Activated naive CD8-positive, alpha-beta T cell treated with anti-CD3 and anti-CD28 coated beads, Interleukin-2, amount 50 U/mL, for 24 hours (primary cell): ENCODE measurements around the gene DACT3.

Experiments used
- ATAC-seq: fragments of 150-1000 bp; cut with Tn5 transposase; one replicate; pipeline ENCODE4 v1.10.0; 2021
- DNase-seq: peaks from one replicate; pipeline ENCODE4 v3.0.0; 2021
- H3K27ac Mint-ChIP-seq: one replicate; pipeline ENCODE4 v1.8.0; 2021; ENCODE audit warnings: mild to moderate bottlenecking, mixed read lengths
- H3K27me3 Mint-ChIP-seq: one replicate; pipeline ENCODE4 v1.8.0; 2021; ENCODE audit warnings: mixed read lengths
- H3K36me3 Mint-ChIP-seq: one replicate; pipeline ENCODE4 v1.8.0; 2021; ENCODE audit warnings: low read depth, mixed read lengths
- H3K4me1 Mint-ChIP-seq: one replicate; pipeline ENCODE4 v1.8.0; 2021; ENCODE audit warnings: mixed read lengths
- H3K4me3 Mint-ChIP-seq: one replicate; pipeline ENCODE4 v1.8.0; 2021; ENCODE audit warnings: mild to moderate bottlenecking, moderate library complexity, mixed read lengths
- H3K9me3 Mint-ChIP-seq: one replicate; pipeline ENCODE4 v1.8.0; 2021; ENCODE audit warnings: mixed read lengths

DACT3 gene

GRCh38 chr19:46689358-46689757 lies 28.4 kb upstream of the DACT3 start:
- Mint-ChIP-seq H3K4me3 (no peak overlapping the region), H3K27me3 (no peaks in the 10 kb centered on the region), H3K9me3 (no peaks in the 10 kb centered on the region), H3K4me1 (no peaks in the 10 kb centered on the region), H3K36me3 (peaks cover 54% of the 10 kb centered on the region), H3K27ac (no peak overlapping the region)
- ATAC-seq (no peak), DNase-seq (no peak)

GRCh38 chr19:46687438-46688145 lies 26.6 kb upstream of the DACT3 start:
- Mint-ChIP-seq H3K9me3 (no peaks in the 10 kb centered on the region), H3K4me1 (no peaks in the 10 kb centered on the region), H3K27ac (no peak overlapping the region), H3K36me3 (peaks cover 50% of the 10 kb centered on the region), H3K27me3 (no peaks in the 10 kb centered on the region), H3K4me3 (no peak overlapping the region)
- DNase-seq = no peak
- no peak for ATAC-seq

- peak overlapping the region; percentile 29 for H3K27ac Mint-ChIP-seq
Observed at GRCh38 chr19:46685189-46685588, 24.2 kb upstream of the DACT3 start.

GRCh38 chr19:46678110-46678732 lies 17.2 kb upstream of the DACT3 start:
- DNase-seq (peak; percentile 72), ATAC-seq (peak; percentile 80)
- Mint-ChIP-seq H3K9me3 (no peaks in the 10 kb centered on the region), H3K27ac (no peak overlapping the region), H3K4me3 (no peak overlapping the region), H3K36me3 (peaks cover 50% of the 10 kb centered on the region), H3K27me3 (no peaks in the 10 kb centered on the region), H3K4me1 (peaks cover 2% of the 10 kb centered on the region)

More at GRCh38 chr19:46685189-46685588, 24.2 kb upstream of the DACT3 start:
- Mint-ChIP-seq H3K4me1 (no peaks in the 10 kb centered on the region), H3K9me3 (no peaks in the 10 kb centered on the region), H3K36me3 (peaks cover 32% of the 10 kb centered on the region), H3K27me3 (no peaks in the 10 kb centered on the region), H3K4me3 (no peak overlapping the region)
- ATAC-seq (no peak), DNase-seq (no peak)

DNA sequence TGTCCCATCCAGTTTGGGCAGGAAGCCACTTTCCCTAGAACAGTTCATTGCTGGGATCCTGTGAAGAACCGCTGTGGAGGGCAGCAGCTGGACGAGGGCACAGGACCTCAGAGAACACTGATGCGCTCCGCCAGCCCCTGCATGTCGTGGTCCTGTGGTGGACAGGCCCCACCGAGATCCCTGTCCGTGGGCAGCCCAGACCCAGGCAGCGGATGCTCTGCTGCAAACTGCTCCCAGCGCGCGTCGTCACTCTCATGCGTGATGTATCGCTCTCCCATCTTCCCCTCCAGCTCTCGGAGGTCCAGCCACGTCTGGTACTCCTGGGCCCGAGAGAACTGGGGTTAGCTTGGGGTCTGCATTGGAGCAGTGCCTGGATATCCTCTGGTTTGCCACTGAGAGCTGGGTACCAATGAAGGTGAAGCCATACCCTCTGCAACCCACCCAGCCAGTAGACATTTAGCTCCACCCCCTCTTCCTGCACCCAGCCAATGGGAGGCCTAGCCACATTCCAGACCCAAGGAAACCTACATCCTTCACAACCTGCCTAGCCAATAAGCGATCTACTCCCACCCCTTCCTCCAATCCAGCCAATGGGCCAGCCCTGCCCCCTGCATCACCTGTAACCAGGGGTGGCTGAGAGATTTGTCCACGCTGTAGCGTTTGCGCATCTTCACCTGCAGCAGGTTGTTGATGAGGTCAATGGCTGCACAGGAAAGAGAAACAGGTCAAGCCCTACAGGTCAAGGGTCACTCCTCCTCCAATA lies 13.6 kb upstream of the DACT3 start:
- peaks cover 42% of the 10 kb centered on the region for H3K36me3 Mint-ChIP-seq
- H3K4me1 Mint-ChIP-seq = peaks cover 2% of the 10 kb centered on the region
- ATAC-seq = peak; percentile 7
- H3K4me3 Mint-ChIP-seq = no peak overlapping the region
- H3K9me3 Mint-ChIP-seq = no peaks in the 10 kb centered on the region
- H3K27ac Mint-ChIP-seq = no peak overlapping the region
- DNase-seq = no peak
- no peaks in the 10 kb centered on the region for H3K27me3 Mint-ChIP-seq

- DNase-seq (no peak), ATAC-seq (no peak)
- H3K27me3 Mint-ChIP-seq = no peaks in the 10 kb centered on the region
- H3K4me3 Mint-ChIP-seq = no peak overlapping the region
- H3K36me3 Mint-ChIP-seq = peaks cover 26% of the 10 kb centered on the region
- no peaks in the 10 kb centered on the region for H3K9me3 Mint-ChIP-seq
- no peak overlapping the region for H3K27ac Mint-ChIP-seq
- no peaks in the 10 kb centered on the region for H3K4me1 Mint-ChIP-seq
Observed at GRCh38 chr19:46670813-46671212, 9.8 kb upstream of the DACT3 start.

GRCh38 chr19:46668662-46669061 lies 7.7 kb upstream of the DACT3 start:
- Mint-ChIP-seq H3K36me3 (peaks cover 9% of the 10 kb centered on the region), H3K27me3 (no peaks in the 10 kb centered on the region), H3K4me1 (no peaks in the 10 kb centered on the region), H3K9me3 (no peaks in the 10 kb centered on the region), H3K4me3 (no peak overlapping the region), H3K27ac (no peak overlapping the region)
- DNase-seq (no peak), ATAC-seq (no peak)

DNA sequence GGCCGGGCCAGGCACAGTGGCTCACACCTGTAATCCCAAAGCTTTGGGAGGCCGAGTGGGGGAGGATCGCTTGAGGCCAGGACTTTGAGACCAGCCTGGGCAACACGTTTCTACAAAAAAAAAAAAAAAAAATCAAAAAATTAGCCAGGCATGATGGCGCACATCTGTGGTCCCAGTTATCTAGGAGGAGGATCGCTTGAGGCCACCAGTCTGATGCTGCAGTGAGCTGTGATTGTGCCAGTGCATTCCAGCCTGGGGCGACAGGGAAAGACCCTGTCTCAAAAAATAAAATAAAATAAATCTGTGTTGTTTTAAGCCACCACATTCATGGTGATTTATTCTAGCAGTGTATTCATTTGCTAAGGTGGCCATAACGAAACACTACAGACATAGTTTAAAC lies 4.1 kb upstream of the DACT3 start:
- peaks cover 2% of the 10 kb centered on the region for H3K27me3 Mint-ChIP-seq
- no peak overlapping the region for H3K27ac Mint-ChIP-seq
- no peak for ATAC-seq
- H3K4me3 Mint-ChIP-seq = no peak overlapping the region
- no peaks in the 10 kb centered on the region for H3K9me3 Mint-ChIP-seq
- H3K4me1 Mint-ChIP-seq = peaks cover 21% of the 10 kb centered on the region
- no peak for DNase-seq
- H3K36me3 Mint-ChIP-seq = no peaks in the 10 kb centered on the region

DNA sequence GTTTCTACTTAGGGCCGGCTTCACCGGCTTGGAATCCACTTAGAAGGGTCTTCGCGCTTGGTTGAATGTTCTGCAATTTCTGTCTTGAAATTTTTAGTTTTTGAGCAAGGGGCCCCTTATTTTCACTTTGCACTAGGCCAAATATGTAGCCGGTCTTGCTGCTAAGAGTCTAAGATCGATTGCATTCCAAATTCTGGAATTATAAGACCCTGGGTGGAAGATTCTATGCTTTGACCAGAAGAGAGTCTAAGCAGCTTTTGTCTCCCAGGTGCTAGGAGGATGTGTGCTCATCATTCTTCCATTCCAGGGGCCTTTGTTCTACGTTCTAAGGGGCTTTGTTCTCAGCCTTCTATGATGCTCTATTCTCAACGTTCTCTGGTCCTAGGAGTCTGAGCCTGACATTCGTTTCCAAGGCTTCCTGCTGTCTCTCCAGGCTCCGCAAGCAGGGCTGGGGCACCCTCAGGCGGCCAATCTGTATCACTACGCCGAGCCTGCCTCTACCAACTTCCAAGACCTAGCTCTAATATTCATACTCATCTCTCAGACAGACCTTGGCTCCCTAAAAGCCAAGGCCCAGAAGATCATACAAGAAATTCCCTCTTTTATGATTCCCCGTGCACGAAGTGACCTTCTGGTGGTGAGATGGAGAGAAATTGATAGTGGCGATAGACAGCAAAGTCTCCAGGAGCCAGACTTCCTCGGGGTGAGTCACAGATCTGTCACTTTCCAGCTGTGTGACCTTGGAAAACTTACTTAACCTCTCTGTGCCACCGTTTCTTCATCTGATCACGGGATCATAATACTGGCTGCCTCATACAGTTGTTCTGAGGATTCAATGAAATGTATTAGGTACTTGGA lies 982 bp upstream of the DACT3 start:
- Mint-ChIP-seq H3K9me3 (no peaks in the 10 kb centered on the region), H3K27ac (peak overlapping the region; percentile 77), H3K4me3 (peak overlapping the region; percentile 79), H3K27me3 (peaks cover 15% of the 10 kb centered on the region), H3K4me1 (peaks cover 28% of the 10 kb centered on the region), H3K36me3 (no peaks in the 10 kb centered on the region)
- DNase-seq (peak; percentile 77), ATAC-seq (peak; percentile 64)

DNA sequence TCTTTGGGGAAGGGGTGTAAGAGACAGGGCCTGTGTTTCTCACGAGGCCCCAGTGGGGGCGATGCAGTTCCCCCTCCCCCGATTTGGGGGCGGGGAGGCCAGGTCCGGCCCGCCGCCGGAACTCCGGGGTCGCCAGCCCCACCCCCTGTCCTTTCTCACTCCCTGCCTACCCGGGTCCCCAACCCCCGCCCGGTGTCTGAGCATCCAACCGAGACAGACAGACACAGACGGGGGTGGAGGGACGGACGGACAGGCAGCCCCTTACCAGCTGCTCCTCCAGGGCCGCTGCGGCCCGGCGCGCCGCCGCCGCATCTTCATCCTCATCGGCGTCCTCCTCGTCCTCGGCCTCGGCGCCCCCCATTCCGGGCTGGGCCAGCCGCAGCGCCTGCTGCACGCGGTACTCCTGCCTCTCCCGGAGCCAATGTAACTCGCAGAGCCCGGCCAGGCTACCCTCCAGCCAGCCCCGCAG lies 397 bp downstream of the DACT3 start:
- Mint-ChIP-seq H3K27ac (no peak overlapping the region), H3K4me1 (peaks cover 34% of the 10 kb centered on the region), H3K9me3 (no peaks in the 10 kb centered on the region), H3K27me3 (peaks cover 18% of the 10 kb centered on the region), H3K4me3 (peak overlapping the region; percentile 79), H3K36me3 (no peaks in the 10 kb centered on the region)
- peak; percentile 1 for ATAC-seq
- no peak for DNase-seq

DNA sequence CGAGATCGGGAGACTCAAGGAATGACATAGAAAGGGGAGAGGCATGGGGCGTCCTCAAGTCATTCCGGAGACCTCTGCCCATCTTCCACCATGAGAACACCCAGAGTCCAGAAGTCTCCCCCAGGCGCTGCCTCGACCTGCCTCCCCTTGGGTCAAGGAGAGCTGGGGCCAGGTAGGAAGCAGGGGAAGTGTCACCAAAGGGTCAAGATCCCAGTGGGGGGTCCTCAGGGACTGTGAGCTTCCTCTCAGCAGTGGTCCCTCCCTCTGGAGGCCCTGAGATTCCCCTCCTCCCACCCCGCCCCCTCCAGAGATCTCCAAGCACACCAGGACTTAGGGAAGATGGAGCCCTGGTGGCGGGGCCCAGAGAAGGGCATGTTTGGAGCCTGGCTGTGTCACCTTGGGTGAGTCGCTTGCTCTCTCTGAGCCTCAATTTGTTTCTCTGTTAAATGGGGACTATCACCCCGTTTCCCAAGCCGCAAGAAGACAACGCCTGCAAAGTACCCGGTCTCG lies 919 bp downstream of the DACT3 start:
- peaks cover 34% of the 10 kb centered on the region for H3K4me1 Mint-ChIP-seq
- no peak overlapping the region for H3K27ac Mint-ChIP-seq
- no peaks in the 10 kb centered on the region for H3K36me3 Mint-ChIP-seq
- no peaks in the 10 kb centered on the region for H3K9me3 Mint-ChIP-seq
- DNase-seq (no peak), ATAC-seq (no peak)
- H3K4me3 Mint-ChIP-seq = peak overlapping the region; percentile 79
- H3K27me3 Mint-ChIP-seq = peaks cover 20% of the 10 kb centered on the region

GRCh38 chr19:46659151-46660007 lies 1.6 kb downstream of the DACT3 start:
- Mint-ChIP-seq H3K4me1 (peaks cover 34% of the 10 kb centered on the region), H3K27ac (no peak overlapping the region), H3K27me3 (peaks cover 23% of the 10 kb centered on the region), H3K9me3 (no peaks in the 10 kb centered on the region), H3K36me3 (no peaks in the 10 kb centered on the region), H3K4me3 (peak overlapping the region; percentile 79)
- DNase-seq = peak; percentile 29
- ATAC-seq = no peak

DNA sequence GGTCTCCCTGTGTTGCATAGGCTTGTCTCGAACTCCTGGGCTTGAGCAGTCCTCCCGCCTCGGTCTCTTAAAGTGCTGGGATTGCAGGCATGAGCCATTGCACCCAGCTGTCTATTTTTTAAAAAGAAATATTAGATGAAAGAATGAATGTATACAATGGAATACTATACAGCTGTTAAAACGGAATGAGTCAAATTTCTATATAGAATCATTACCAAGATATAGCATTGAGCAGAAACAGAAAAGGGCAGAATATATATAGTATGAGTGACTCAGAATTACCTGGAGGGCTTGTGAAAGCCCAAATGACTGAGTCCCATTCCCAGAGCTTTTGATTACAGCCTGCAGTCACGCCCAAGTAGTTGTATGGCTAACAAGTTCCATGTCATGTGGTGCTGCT lies 4.4 kb downstream of the DACT3 start:
- H3K4me1 Mint-ChIP-seq = peaks cover 21% of the 10 kb centered on the region
- peaks cover 35% of the 10 kb centered on the region for H3K27me3 Mint-ChIP-seq
- no peak for DNase-seq
- no peaks in the 10 kb centered on the region for H3K36me3 Mint-ChIP-seq
- H3K4me3 Mint-ChIP-seq = no peak overlapping the region
- H3K9me3 Mint-ChIP-seq = no peaks in the 10 kb centered on the region
- peak overlapping the region; percentile 40 for H3K27ac Mint-ChIP-seq
- ATAC-seq = peak; percentile 9
